GM23248 (cell line): Measurements from ENCODE around the gene SLC25A24. TPM values are rescaled to one million over a fixed set of nuclear protein-coding genes. Genes with fewer than 3 reads are reported as not detected.
"Not testable (repeated sequence)": the region's sequence is repeated elsewhere in the genome, so short reads cannot be mapped to it uniquely, and the experiment has no call there.

Experiments
- DNase-seq: peaks from one replicate; pipeline ENCODE4 v3.0.0-alpha.2; 2015
- H2AFZ ChIP-seq: fragments of 200-600 bp; sonication (generic); 2 replicates; pipeline ENCODE4 v1.6.1; 2016; ENCODE audit warnings: antibody characterized with exemption
- H3F3A ChIP-seq: fragments of 200-600 bp; sonication (generic); 2 replicates; pipeline ENCODE4 v1.6.1; 2016; ENCODE audit warnings: mild to moderate bottlenecking, antibody characterized with exemption, mixed run types; ENCODE audit not compliant: insufficient read depth
- H3K27ac ChIP-seq: fragments of 200-600 bp; sonication (generic); 2 replicates; pipeline ENCODE4 v1.5.1; 2016; ENCODE audit warnings: mild to moderate bottlenecking
- H3K27me3 ChIP-seq: fragments of 200-600 bp; sonication (generic); replicated peaks from 2 replicates; pipeline ENCODE4 v1.6.1; 2016; ENCODE audit warnings: mild to moderate bottlenecking; ENCODE audit not compliant: insufficient read depth
- H3K36me3 ChIP-seq: fragments of 200-600 bp; sonication (generic); 2 replicates; pipeline ENCODE4 v1.6.1; 2016; ENCODE audit warnings: low read depth, mild to moderate bottlenecking
- H3K4me1 ChIP-seq: fragments of 200-600 bp; sonication (generic); 2 replicates; pipeline ENCODE4 v1.6.1; 2016; ENCODE audit warnings: mild to moderate bottlenecking; ENCODE audit not compliant: insufficient read depth
- H3K4me2 ChIP-seq: fragments of 200-600 bp; sonication (generic); one replicate; pipeline ENCODE4 v1.6.1; 2016; ENCODE audit warnings: mild to moderate bottlenecking; ENCODE audit not compliant: unreplicated experiment
- H3K4me3 ChIP-seq: fragments of 200-600 bp; sonication (generic); 2 replicates; pipeline ENCODE4 v1.5.1; 2016; ENCODE audit warnings: mild to moderate bottlenecking
- H3K79me2 ChIP-seq: fragments of 200-600 bp; sonication (generic); 2 replicates; pipeline ENCODE4 v1.6.1; 2016; ENCODE audit warnings: mild to moderate bottlenecking; ENCODE audit not compliant: insufficient read depth
- H3K9ac ChIP-seq: fragments of 200-600 bp; sonication (generic); 2 replicates; pipeline ENCODE4 v1.6.1; 2016; ENCODE audit warnings: mild to moderate bottlenecking
- H3K9me2 ChIP-seq: fragments of 200-600 bp; sonication (generic); 2 replicates; pipeline ENCODE4 v1.6.1; 2016; ENCODE audit warnings: mixed run types, mild to moderate bottlenecking, moderate library complexity; ENCODE audit not compliant: insufficient read depth
- H3K9me3 ChIP-seq: fragments of 200-600 bp; sonication (generic); one replicate; pipeline ENCODE4 v1.6.1; 2017; ENCODE audit warnings: low read depth
- H4K20me1 ChIP-seq: fragments of 200-600 bp; sonication (generic); 2 replicates; pipeline ENCODE4 v1.6.0; 2016; ENCODE audit not compliant: insufficient read depth
- EZH2 ChIP-seq: fragments of 200-600 bp; sonication (generic); IDR thresholded peaks from 2 replicates; pipeline ENCODE4 v1.6.1; 2018; ENCODE audit warnings: antibody characterized with exemption, mild to moderate bottlenecking; ENCODE audit not compliant: insufficient read depth, poor library complexity, severe bottlenecking
- EZH2phosphoT487 ChIP-seq: fragments of 200-600 bp; sonication (generic); IDR thresholded peaks from 2 replicates; pipeline ENCODE4 v1.6.1; 2018; ENCODE audit warnings: antibody characterized with exemption, moderate library complexity, mild to moderate bottlenecking, low read depth; ENCODE audit not compliant: insufficient read depth
- WGBS, 2 experiments: methylation state at CpG; one replicate each; pipeline ENCODE4 v1.1.6; 2015 to 2017; ENCODE audit warnings: low lambda C conversion rate in 2 of 2, low coverage in 1 of 2; ENCODE audit errors: missing lambda C conversion rate in 2 of 2; 5-methylcytosine and 5-hydroxymethylcytosine counted together
- in situ Hi-C: fragments of 300-500 bp; cut with MboI; formaldehyde crosslinking; loops from 2 replicates; pipeline ENCODE4 v1.15.0; 2020
- polyA plus RNA-seq: library from polyadenylated mRNA; unstranded; fragments of >200 nt; fragmentation: Nextera tagmentation; extraction: Ambion mirVana; gene quantifications from 2 replicates; pipeline ENCODE4 v1.2.1, GENCODE V29; 2016
- total RNA-seq: library from RNA; depleted of rRNA; stranded (reverse); fragments of >200 nt; shearing (Covaris generic); gene quantifications from 2 replicates; pipeline ENCODE4 v1.2.3, GENCODE V29; 2014

The SLC25A24 gene
- total and polyA plus RNA-seq, 2 experiments from 2014 or later, result 40.2 to 47.7 TPM

DNA sequence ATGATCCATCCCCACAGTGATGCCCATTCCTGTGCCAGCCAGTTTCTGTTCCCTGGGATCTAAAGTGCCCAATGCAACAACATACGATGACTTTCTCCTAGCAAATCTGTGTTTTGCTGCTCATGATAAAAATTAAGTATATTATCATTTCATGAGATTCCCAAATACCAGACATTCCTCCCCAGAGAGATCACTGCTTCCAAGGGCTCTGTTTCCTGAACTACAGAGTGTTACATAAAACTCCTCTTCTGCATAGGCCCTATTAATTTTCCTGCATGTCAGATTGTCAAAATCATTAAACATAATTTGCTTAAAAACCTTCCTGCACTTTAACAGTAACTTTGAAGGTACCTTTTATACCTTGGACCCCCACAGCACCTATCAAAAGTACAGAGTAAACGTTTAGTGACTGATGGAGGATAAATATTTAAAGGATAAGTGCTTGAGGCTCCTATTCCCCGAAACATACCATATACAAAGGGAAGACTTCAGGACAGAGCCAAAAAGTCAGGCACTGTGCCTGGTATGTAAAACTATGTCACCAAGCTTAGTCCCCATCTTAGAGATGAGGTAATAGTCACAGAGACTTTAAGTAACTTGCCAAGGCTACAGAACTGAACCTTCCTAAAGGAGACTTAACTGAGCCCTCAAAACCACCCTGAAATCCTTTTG, 50.2 kb downstream of the SLC25A24 start:
- no peaks in the 10 kb centered on the region for H4K20me1 ChIP-seq
- peaks cover 61% of the 10 kb centered on the region for H3K36me3 ChIP-seq
- in situ Hi-C loops, result no loop called here
- no peak overlapping the region for H3K4me3 ChIP-seq
- H3K79me2 ChIP-seq, result peaks cover 15% of the 10 kb centered on the region; the same call in 1 of the 2 replicates
- no peak overlapping the region for H3K9ac ChIP-seq
- no peaks in the 10 kb centered on the region for H3K27me3 ChIP-seq
- peak overlapping the region; percentile 17; the same call in 1 of the 2 replicates for H3K27ac ChIP-seq
- no peak overlapping the region for H2AFZ ChIP-seq
- TF ChIP-seq EZH2, result no peak
- no peak for TF ChIP-seq EZH2phosphoT487
- H3K4me2 ChIP-seq, result no peak overlapping the region
- DNase-seq, result peak; percentile 40
- H3K9me3 ChIP-seq, result no peaks in the 10 kb centered on the region
- 95 to 96% methylated on average over 3 of the region's 3 CpGs for WGBS, 2 experiments
- H3K4me1 ChIP-seq, result peaks cover 13% of the 10 kb centered on the region
- H3K9me2 ChIP-seq, result no peaks in the 10 kb centered on the region
- peaks cover 18% of the 10 kb centered on the region for H3F3A ChIP-seq

DNA sequence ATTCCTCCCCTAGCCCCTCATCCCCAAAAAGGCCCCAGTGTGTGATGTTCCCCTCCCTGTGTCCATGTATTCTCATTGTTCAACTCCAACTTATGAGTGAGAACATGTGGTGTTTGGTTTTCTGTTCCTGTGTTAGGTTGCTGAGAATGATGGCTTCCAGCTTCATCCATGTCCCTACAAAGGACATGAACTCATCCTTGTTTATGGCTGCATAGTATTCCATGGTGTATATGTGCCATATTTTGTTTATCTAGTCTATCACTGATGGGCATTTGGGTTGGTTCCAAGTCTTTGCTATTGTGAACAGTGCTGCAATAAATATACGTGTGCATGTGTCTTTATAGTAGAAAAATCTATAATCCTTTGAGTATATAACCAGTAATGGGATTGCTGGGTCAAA, 55.6 kb downstream of the SLC25A24 start:
- H3K27ac ChIP-seq, H3K9me2 ChIP-seq, H4K20me1 ChIP-seq, H3K27me3 ChIP-seq, H3K9ac ChIP-seq, H3K9me3 ChIP-seq, in situ Hi-C loops, H3K4me3 ChIP-seq, DNase-seq, H2AFZ ChIP-seq, H3K4me2 ChIP-seq: not testable (repeated sequence)
- peaks cover 15% of the 10 kb centered on the region; the same call in 1 of the 2 replicates for H3K79me2 ChIP-seq
- H3F3A ChIP-seq, result peaks cover 30% of the 10 kb centered on the region
- H3K4me1 ChIP-seq, result peaks cover 12% of the 10 kb centered on the region
- H3K36me3 ChIP-seq, result peaks cover 56% of the 10 kb centered on the region
- 85 to 97% methylated on average over 1 of the region's 1 CpG for WGBS, 2 experiments

DNA sequence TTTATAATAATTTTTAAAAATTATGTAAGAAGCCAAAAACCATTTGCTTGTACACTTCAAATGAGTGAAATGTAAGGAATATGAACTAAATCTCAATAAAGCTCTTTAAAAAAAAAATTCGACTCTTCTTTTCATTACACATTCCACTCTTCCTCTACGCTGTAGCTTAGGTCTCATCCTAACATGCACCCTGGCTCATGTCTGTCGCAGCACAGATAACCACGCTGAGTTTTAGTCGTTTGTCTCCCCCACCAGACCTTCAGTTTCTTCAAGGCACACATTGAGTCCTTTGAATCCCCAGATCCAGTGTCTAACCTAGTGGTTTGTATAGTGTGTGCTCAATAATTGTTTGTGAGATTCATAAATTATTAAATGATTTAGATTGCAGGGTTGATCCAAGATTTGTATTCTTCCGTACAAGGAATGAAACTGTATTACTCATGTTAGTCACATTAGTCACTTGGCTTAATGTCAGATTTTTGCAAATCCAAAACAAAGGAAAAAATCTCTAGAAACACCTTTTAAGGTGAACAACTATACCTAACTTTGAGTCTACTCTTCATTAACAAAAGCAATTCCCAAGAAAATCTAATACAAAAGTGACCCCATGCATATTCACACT, 57.3 kb downstream of the SLC25A24 start:
- H3K36me3 ChIP-seq, result peaks cover 55% of the 10 kb centered on the region
- WGBS, 2 experiments, result 84% methylated on average over 6 of the region's 6 CpGs
- peaks cover 10% of the 10 kb centered on the region for H3K4me1 ChIP-seq
- 0 out of 2 replicates have a peak overlapping the region, but pooled peaks have one; percentile 17 for H3K27ac ChIP-seq
- no peak overlapping the region for H2AFZ ChIP-seq
- H3K27me3 ChIP-seq, result no peaks in the 10 kb centered on the region
- peak; percentile 60 for DNase-seq
- H3K9me3 ChIP-seq, result no peaks in the 10 kb centered on the region
- no peaks in the 10 kb centered on the region; the same call in 1 of the 2 replicates for H4K20me1 ChIP-seq
- TF ChIP-seq EZH2phosphoT487 (no peak), EZH2 (no peak)
- H3K79me2 ChIP-seq, result peaks cover 15% of the 10 kb centered on the region; the same call in 1 of the 2 replicates
- no peak overlapping the region for H3K9ac ChIP-seq
- H3K4me2 ChIP-seq, result no peak overlapping the region
- H3F3A ChIP-seq, result peaks cover 30% of the 10 kb centered on the region
- in situ Hi-C loops, result no loop called here
- H3K9me2 ChIP-seq, result no peaks in the 10 kb centered on the region
- no peak overlapping the region for H3K4me3 ChIP-seq

DNA sequence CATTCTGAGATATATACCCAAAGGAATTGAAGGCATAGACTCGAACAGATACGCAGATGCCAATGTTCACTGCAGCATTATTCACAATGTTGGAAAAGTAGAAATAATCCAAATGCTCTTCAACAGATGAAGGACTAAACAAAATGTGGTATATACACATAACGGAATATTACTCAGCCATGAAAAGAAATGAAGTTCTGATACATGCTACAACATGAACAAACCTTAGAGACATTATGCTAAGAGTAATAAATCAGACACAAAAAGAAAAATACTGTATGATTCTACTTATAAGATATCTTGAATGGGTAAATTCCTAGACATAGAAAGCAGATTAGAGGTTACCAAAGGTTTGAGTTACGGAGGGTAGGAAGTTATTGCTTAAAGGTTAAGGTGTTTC, 57.9 kb downstream of the SLC25A24 start:
- Histone ChIP-seq H3K27ac (no peak overlapping the region), H2AFZ (no peak overlapping the region), H3K9me2 (no peaks in the 10 kb centered on the region), H3K4me3 (no peak overlapping the region), H4K20me1 (no peaks in the 10 kb centered on the region; the same call in 1 of the 2 replicates), H3K4me1 (peaks cover 10% of the 10 kb centered on the region), H3K27me3 (no peaks in the 10 kb centered on the region), H3K9me3 (no peaks in the 10 kb centered on the region), H3F3A (peaks cover 30% of the 10 kb centered on the region), H3K79me2 (peaks cover 15% of the 10 kb centered on the region; the same call in 1 of the 2 replicates), H3K9ac (no peak overlapping the region), H3K36me3 (peaks cover 51% of the 10 kb centered on the region), H3K4me2 (no peak overlapping the region)
- WGBS, 2 experiments, result 97 to 98% methylated on average over 4 of the region's 4 CpGs
- in situ Hi-C loops, result no loop called here
- no peak for DNase-seq
- TF ChIP-seq EZH2phosphoT487 (no peak), EZH2 (no peak)
